Endothelial cell of umbilical vein (primary cell): ENCODE results near the gene MAGI1. TPM values are rescaled to one million over a fixed set of nuclear protein-coding genes. Genes with fewer than 3 reads are reported as not detected.

Experiments
- BruUV-seq: library from RNA; stranded (reverse); fragments of 400-500 nt; replicated peaks from 2 replicates; lab custom pipeline; 2021; lab: Mats Ljungman, UMichigan
- CTCF ChIA-PET: fragments of 300-600, 350-600 bp; sonication (Branson Sonifier 250); formaldehyde crosslinking; loops from one replicate; lab custom pipeline; 2021; ENCODE audit warnings: antibody characterized with exemption, inconsistent platforms; lab: Charles Lee
- POLR2A ChIA-PET: fragments of 300-600, 350-600 bp; sonication (Branson Sonifier 250); formaldehyde crosslinking; loops from one replicate; lab custom pipeline; 2021; ENCODE audit warnings: antibody characterized with exemption, inconsistent platforms; lab: Charles Lee
- DNase-seq: peaks from one replicate; pipeline ENCODE4 v3.0.0-alpha.2; 2011; ENCODE audit warnings: low read depth, low spot score
- FAIRE-seq: peaks from 2 replicates; lab custom pipeline; 2011; peaks lifted over from hg19 to GRCh38; lab: Jason Lieb, UNC
- H2AFZ ChIP-seq: 2 replicates; pipeline ENCODE4 v1.6.0; 2012; ENCODE audit warnings: low read depth, low read length, control low read depth, inconsistent platforms
- H3K27ac ChIP-seq: 2 replicates; pipeline ENCODE4 v1.5.1; 2011; ENCODE audit warnings: low read depth, mild to moderate bottlenecking, control low read depth, low read length, moderate library complexity; ENCODE audit not compliant: insufficient read depth
- H3K27me3 ChIP-seq, 2 experiments: 2 replicates each; pipeline versions ENCODE4 v1.6.0 to v1.6.1; 2011; ENCODE audit warnings: low read length in 2 of 2, mixed read lengths in 1 of 2; ENCODE audit not compliant: control insufficient read depth in 2 of 2, insufficient read depth in 2 of 2
- H3K36me3 ChIP-seq, 2 experiments: 2 replicates in 1 of 2; 3 replicates in 1 of 2; pipeline ENCODE4 v1.5.1; 2011; ENCODE audit warnings: low read length in 2 of 2, mild to moderate bottlenecking in 1 of 2, moderate library complexity in 1 of 2; ENCODE audit not compliant: control insufficient read depth in 2 of 2, insufficient read depth in 2 of 2; ENCODE audit errors: extremely low read depth in 1 of 2
- H3K4me1 ChIP-seq: 3 replicates; pipeline ENCODE4 v1.5.1; 2011; ENCODE audit warnings: mild to moderate bottlenecking, low read length; ENCODE audit not compliant: control insufficient read depth, insufficient read depth; ENCODE audit errors: extremely low read depth
- H3K4me2 ChIP-seq: 2 replicates; pipeline ENCODE4 v1.6.1; 2011; ENCODE audit warnings: low read length, control low read depth, mixed read lengths; ENCODE audit not compliant: insufficient read depth
- H3K4me3 ChIP-seq, 3 experiments: fragments of 200-600 bp in 1 of 3; sonication (generic), shearing (Covaris generic) in 1 of 3; replicated peaks in 1 of 3; 2 replicates each; pipeline ENCODE4 v1.5.1; 2011 to 2016; ENCODE audit warnings: control low read depth in 3 of 3, low read length in 3 of 3, mild to moderate bottlenecking in 2 of 3, inconsistent platforms in 1 of 3, low read depth in 1 of 3, moderate library complexity in 1 of 3; ENCODE audit not compliant: insufficient read depth in 1 of 3
- H3K79me2 ChIP-seq: 2 replicates; pipeline ENCODE4 v1.6.0; 2012; ENCODE audit warnings: low read length, inconsistent platforms; ENCODE audit not compliant: control insufficient read depth, insufficient read depth
- H3K9ac ChIP-seq: replicated peaks from 2 replicates; pipeline ENCODE3; 2011; ENCODE audit warnings: low read length, control low read depth; ENCODE audit not compliant: insufficient read depth; ENCODE audit errors: extremely low read depth
- H3K9me1 ChIP-seq: replicated peaks from 3 replicates; pipeline ENCODE4 v1.6.0; 2011; ENCODE audit warnings: mild to moderate bottlenecking, low read length; ENCODE audit not compliant: control insufficient read depth, insufficient read depth; ENCODE audit errors: extremely low read depth
- H3K9me3 ChIP-seq: replicated peaks from 2 replicates; pipeline ENCODE4 v1.5.1; 2012; ENCODE audit warnings: low read length, inconsistent platforms; ENCODE audit not compliant: control insufficient read depth, insufficient read depth
- H4K20me1 ChIP-seq: replicated peaks from 2 replicates; pipeline ENCODE3; 2011; ENCODE audit warnings: mild to moderate bottlenecking, low read length; ENCODE audit not compliant: control insufficient read depth, insufficient read depth; ENCODE audit errors: extremely low read depth
- EZH2 ChIP-seq: IDR thresholded peaks from 2 replicates; pipeline ENCODE4 v1.6.1; 2012; ENCODE audit warnings: borderline replicate concordance, low read depth, mild to moderate bottlenecking, moderate library complexity, low read length, inconsistent platforms; ENCODE audit not compliant: severe bottlenecking
- FOS ChIP-seq: IDR thresholded peaks from 2 replicates; pipeline ENCODE4 v1.6.1; 2011; ENCODE audit warnings: mild to moderate bottlenecking, low read length, moderate library complexity, borderline replicate concordance; ENCODE audit not compliant: insufficient read depth
- GATA2 ChIP-seq: IDR thresholded peaks from 2 replicates; pipeline ENCODE4 v1.7.0; 2011; ENCODE audit warnings: low read depth, mild to moderate bottlenecking, moderate library complexity, mixed read lengths, low read length; ENCODE audit not compliant: insufficient read length, insufficient read depth
- JUN ChIP-seq: IDR thresholded peaks from 2 replicates; pipeline ENCODE4 v1.6.1; 2011; ENCODE audit warnings: borderline replicate concordance, low read depth; ENCODE audit not compliant: insufficient read length, insufficient read depth
- MYC ChIP-seq: IDR thresholded peaks from one replicate; pipeline ENCODE4 v1.6.1; 2011; ENCODE audit warnings: mild to moderate bottlenecking, low read depth, low read length
- POLR2A ChIP-seq: IDR thresholded peaks from 2 replicates; pipeline ENCODE4 v1.6.1; 2012; ENCODE audit warnings: low read depth, mild to moderate bottlenecking, control low read depth, low read length
- POLR2AphosphoS5 ChIP-seq: IDR thresholded peaks from 2 replicates; pipeline ENCODE4 v1.6.1; 2012; ENCODE audit warnings: low read depth, mild to moderate bottlenecking, control low read depth, low read length, moderate library complexity; ENCODE audit not compliant: insufficient read depth
- dilution Hi-C: fragments of 300-500 bp; cut with MboI; formaldehyde crosslinking; loops from one replicate; pipeline ENCODE4 v1.15.0; 2019; ENCODE audit warnings: low sequenced_read_pairs; ENCODE audit not compliant: extremely low pct_ligation_motif_present
- intact Hi-C: fragments of 100-400 bp; cut with micrococcal nuclease; formaldehyde crosslinking; loops from one replicate; pipeline ENCODE4 v1.10.0; 2022
- polyA plus RNA-seq, 4 experiments: library from polyadenylated mRNA; depleted of rRNA in 3 of 4; stranded (reverse) in 3 of 4; unstranded in 1 of 4; fragments of >200 nt; gene quantifications; 2 replicates each; pipeline versions ENCODE4 v1.2.1 to v1.2.3, GENCODE V29; 2011 to 2012; ENCODE audit warnings: missing spikeins in 1 of 4
- total RNA-seq: library from RNA; stranded (reverse); gene quantifications from 2 replicates; pipeline ENCODE4 v1.2.3, GENCODE V29; 2021
- TF ChIP-seq, protein P1 (sequence below): IDR thresholded peaks from 2 replicates; pipeline ENCODE4 v1.6.1; 2011; ENCODE audit not compliant: insufficient read depth, insufficient read length
- TF ChIP-seq, protein P2 (sequence below), 2 donors: IDR thresholded peaks; 1 replicate in 1 of 2; 2 replicates in 1 of 2; pipeline ENCODE4 v1.5.1; 2011; ENCODE audit warnings: low read length in 2 of 2, mild to moderate bottlenecking in 2 of 2, moderate library complexity in 2 of 2, control low read depth in 1 of 2, inconsistent platforms in 1 of 2, low read depth in 1 of 2; ENCODE audit not compliant: insufficient read depth in 1 of 2; ENCODE audit errors: extremely low read depth in 1 of 2

MAGI1 gene
- total and polyA plus RNA-seq, 2 donors (not counting 3 experiments of a cell fraction or from before 2014, with no cell fraction given) = 10.1 to 47.9 TPM

DNA sequence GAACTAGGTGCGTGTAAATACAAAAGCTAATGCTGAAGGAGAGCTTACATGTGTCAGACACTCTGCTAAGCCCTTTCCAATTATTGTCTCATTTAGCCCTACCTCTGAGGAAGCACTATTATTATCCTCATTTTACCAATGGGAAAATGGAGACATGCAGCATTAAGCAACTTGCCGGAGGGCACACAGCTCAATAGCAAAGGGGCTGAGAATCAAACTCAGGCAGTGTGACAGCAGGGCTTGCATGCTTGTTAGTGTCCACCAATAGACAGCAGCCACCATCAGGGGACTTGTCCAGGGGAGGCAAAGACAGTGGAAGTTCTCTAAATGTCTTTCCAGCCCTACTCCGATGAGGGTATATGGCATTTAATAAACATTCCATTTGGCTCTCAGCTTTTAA is 548.6 kb downstream of the MAGI1 start:
- Histone ChIP-seq H4K20me1 (peaks cover 2% of the 10 kb centered on the region), H2AFZ (no peak overlapping the region), H3K27me3 (peaks cover 0 to 2% of the 10 kb centered on the region in 2 experiments), H3K79me2 (no peaks in the 10 kb centered on the region), H3K27ac (no peak overlapping the region), H3K36me3 (no peaks in the 10 kb centered on the region), H3K9me3 (no peaks in the 10 kb centered on the region), H3K9ac (no peak overlapping the region), H3K9me1 (no peaks in the 10 kb centered on the region), H3K4me3 (no peak overlapping the region), H3K4me2 (no peak overlapping the region), H3K4me1 (no peaks in the 10 kb centered on the region)
- DNase-seq (no peak), FAIRE-seq (no peak)
- dilution Hi-C loops = no loop called here
- no peak for TF ChIP-seq POLR2AphosphoS5
- TF ChIP-seq GATA2 = no peak
- TF ChIP-seq EZH2 = no peak
- TF ChIP-seq, protein P1, sequence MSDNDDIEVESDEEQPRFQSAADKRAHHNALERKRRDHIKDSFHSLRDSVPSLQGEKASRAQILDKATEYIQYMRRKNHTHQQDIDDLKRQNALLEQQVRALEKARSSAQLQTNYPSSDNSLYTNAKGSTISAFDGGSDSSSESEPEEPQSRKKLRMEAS = no peak
- no peak for TF ChIP-seq FOS
- TF ChIP-seq, protein P2, sequence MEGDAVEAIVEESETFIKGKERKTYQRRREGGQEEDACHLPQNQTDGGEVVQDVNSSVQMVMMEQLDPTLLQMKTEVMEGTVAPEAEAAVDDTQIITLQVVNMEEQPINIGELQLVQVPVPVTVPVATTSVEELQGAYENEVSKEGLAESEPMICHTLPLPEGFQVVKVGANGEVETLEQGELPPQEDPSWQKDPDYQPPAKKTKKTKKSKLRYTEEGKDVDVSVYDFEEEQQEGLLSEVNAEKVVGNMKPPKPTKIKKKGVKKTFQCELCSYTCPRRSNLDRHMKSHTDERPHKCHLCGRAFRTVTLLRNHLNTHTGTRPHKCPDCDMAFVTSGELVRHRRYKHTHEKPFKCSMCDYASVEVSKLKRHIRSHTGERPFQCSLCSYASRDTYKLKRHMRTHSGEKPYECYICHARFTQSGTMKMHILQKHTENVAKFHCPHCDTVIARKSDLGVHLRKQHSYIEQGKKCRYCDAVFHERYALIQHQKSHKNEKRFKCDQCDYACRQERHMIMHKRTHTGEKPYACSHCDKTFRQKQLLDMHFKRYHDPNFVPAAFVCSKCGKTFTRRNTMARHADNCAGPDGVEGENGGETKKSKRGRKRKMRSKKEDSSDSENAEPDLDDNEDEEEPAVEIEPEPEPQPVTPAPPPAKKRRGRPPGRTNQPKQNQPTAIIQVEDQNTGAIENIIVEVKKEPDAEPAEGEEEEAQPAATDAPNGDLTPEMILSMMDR (IDR thresholded peaks at IDR 0.05; ENCODE audit: extremely low read depth in 1 of 2, insufficient read depth in 1 of 2, low read depth in 1 of 2, low read length in 2 of 2) = no peak
- TF ChIP-seq JUN = no peak
- TF ChIP-seq POLR2A = no peak
- no peak for TF ChIP-seq MYC
- intact Hi-C loops = no loop called here
- no TSS peak for BruUV-seq
- ChIA-PET CTCF (no interaction called here), POLR2A (no interaction called here)
